Tibial nerve (tissue), 4 donors: ENCODE results near the gene MEGF6.

Source experiments
- EP300 ChIP-seq, 2 donors: sonication (generic); formaldehyde crosslinking; IDR thresholded peaks; one replicate each; pipeline ENCODE4 v1.6.1; 2017; ENCODE audit warnings: antibody characterized with exemption in 2 of 2, mild to moderate bottlenecking in 1 of 2
- POLR2A ChIP-seq, 2 donors: fragments of 450-650 bp; IDR thresholded peaks; one replicate each; pipeline ENCODE4 v1.6.1; 2017; ENCODE audit warnings: antibody characterized with exemption in 2 of 2, mild to moderate bottlenecking in 2 of 2, moderate library complexity in 2 of 2
- TF ChIP-seq, protein P1 (sequence below), 5 experiments: fragments of 200-600 bp in 3 of 5; fragments of 450-650 bp in 2 of 5; sonication (generic) in 3 of 5; IDR thresholded peaks; one replicate each; pipeline ENCODE4 v1.5.1; 2016 to 2019; ENCODE audit warnings: antibody characterized with exemption in 5 of 5, mild to moderate bottlenecking in 3 of 5, moderate library complexity in 2 of 5

DNA sequence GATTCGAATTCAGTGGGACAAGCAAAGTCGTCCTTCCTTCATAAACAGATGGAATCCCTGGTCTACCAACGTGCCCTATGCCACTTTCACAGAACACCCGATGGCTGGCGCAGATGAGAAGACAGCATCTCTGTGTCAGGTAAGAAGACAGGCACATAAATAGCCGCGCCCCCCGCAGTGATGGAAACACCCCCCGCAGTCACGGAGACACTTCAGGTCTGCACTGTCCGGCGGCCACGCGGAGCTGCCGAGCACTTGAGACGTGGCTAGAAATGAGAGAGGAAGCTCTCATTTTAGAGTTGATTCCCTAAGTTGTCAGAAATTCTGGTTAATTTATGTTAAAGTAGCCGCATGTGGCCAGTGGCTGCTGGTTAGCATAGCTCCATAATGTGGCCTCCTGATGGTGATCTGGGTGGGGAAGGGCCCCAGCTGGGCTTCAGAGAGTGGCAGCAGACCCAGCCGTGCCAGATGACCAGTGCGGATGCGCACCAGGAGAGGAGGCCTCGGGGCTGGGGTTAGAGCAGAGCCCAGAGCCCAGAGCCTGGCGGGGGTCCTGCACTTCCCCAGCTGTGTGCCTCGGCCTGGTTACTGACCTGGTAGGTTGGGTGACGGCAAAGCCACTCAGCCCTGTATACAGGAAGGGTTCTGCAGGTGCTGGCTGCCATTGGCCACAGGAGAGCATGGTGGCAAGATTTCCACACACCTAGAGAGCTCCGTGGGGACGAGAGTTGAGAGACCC is 16.4 kb upstream of the MEGF6 start:
- TF ChIP-seq, protein P1, sequence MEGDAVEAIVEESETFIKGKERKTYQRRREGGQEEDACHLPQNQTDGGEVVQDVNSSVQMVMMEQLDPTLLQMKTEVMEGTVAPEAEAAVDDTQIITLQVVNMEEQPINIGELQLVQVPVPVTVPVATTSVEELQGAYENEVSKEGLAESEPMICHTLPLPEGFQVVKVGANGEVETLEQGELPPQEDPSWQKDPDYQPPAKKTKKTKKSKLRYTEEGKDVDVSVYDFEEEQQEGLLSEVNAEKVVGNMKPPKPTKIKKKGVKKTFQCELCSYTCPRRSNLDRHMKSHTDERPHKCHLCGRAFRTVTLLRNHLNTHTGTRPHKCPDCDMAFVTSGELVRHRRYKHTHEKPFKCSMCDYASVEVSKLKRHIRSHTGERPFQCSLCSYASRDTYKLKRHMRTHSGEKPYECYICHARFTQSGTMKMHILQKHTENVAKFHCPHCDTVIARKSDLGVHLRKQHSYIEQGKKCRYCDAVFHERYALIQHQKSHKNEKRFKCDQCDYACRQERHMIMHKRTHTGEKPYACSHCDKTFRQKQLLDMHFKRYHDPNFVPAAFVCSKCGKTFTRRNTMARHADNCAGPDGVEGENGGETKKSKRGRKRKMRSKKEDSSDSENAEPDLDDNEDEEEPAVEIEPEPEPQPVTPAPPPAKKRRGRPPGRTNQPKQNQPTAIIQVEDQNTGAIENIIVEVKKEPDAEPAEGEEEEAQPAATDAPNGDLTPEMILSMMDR (IDR thresholded peaks at IDR 0.05): no peak
- TF ChIP-seq EP300 (IDR thresholded peaks at IDR 0.05) (no peak), POLR2A (IDR thresholded peaks at IDR 0.05) (no peak)
